SH-SY5Y (cell line): ENCODE data around the gene PAWR.

ENCODE experiments used
- GATA2 ChIP-seq: IDR thresholded peaks from 2 replicates; pipeline ENCODE4 v1.6.1; 2011; ENCODE audit warnings: mild to moderate bottlenecking, low read depth, low read length
- GATA3 ChIP-seq: IDR thresholded peaks from 2 replicates; pipeline ENCODE4 v1.6.1; 2011; ENCODE audit warnings: low read depth, mild to moderate bottlenecking, low read length, moderate library complexity

PAWR gene, protein sequence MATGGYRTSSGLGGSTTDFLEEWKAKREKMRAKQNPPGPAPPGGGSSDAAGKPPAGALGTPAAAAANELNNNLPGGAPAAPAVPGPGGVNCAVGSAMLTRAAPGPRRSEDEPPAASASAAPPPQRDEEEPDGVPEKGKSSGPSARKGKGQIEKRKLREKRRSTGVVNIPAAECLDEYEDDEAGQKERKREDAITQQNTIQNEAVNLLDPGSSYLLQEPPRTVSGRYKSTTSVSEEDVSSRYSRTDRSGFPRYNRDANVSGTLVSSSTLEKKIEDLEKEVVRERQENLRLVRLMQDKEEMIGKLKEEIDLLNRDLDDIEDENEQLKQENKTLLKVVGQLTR

DNA sequence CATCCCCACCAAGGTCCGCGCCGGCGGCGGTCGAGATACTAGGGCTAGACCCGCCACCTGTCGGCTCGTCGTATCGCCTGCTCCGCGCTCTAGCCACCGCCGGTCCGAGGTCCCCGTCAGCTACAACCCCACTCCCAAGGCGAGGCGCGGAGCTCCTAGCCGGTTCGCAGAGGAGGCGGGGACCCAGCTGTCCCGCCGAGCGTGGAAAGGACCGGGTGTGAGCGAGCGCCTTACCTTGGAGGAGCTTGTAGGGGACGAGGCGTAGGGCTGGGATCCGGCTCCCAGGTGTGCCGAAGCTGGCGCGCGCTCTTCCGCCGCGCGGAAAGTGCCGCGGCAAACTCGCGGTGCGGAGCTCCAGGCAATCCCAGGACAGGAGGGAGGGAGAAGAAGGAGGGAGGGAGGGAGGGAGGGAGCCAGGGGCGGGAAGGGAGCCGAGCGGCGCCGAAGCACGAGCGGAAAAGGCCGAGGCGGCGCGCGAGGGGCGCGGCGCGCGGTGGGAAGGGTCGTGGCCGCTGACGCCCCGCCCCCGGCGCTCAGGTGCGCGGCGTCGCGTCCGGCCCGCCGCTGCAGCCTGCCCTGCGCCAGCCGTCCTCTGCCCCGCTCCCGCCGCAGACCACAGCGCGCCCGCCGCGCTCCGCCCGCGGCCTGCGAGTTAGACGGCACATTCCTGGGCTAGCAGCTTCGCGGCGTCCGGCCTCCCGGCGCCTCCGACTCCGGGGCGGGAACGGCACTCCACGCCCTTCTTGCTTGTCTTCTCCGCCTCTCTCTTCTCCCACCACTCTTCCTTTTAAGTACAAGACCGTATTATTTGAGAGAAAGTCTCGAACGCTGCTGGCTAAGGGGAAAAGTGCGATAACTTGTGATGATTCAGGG, at the start of gene PAWR:
TSS of gene PAWR (minus strand) at position 327 of the 873 bp plus-strand sequence. CDS start 720 bp downstream, outside the sequence.
- TF ChIP-seq GATA3 (no peak), GATA2 (no peak)

DNA sequence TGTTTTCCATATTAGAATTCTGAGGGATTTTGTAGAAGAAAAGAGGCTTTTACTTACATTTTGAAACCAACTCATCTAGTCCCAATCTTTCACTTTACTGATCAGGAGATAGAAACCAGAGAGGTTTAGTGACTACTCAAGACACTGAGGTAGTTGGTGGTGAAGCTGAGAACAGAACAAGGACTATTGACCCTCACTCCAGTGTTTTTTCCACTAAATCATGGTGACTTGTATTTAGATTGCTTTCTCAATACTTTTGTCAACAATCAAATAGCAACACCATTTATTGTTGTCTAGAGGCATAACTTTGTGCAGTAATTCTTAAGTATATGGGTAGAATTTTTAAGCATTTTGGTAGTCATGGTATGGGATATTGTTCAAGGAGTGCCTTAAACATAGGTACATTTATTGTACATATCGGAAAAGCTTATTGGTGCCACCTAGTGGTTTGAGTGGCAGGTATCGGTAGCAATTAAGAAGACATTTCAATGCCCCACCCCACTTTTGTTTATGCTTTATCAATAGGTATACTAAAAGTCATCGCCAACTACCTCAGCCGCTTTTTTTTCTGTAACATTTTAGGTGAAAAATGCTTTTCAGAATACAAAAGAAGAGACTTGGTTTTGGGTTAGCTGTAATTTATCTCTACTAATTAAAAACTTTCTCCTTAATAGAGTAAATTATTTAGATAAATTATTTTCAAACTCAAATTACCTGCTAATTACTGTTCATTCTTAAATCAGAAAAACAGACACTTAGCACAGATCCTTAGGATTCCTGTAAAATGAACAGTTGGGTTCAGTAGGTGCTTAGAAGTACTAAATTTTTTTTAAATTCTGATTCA, 47.3 kb upstream of the PAWR start:
- TF ChIP-seq GATA3 (no peak), GATA2 (no peak)

DNA sequence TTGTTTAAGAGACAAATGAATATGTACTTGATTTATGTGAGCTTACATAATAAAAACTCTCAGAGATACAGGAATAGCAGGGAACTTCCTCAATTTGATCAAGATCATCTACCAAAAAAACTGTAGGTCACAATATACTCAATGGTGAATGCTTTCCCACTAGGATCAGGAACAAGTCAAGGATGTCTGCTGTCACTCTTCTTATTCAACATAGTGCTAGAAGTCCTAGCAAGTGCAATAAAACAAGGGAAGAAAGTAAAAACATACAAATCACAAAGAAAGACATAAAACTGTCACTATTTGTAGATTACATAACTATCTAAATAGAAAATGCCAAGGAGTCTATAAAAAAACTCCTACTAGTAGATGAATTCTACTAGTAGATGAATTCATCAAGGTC, 41.9 kb upstream of the PAWR start:
- no peak for TF ChIP-seq GATA2
- TF ChIP-seq GATA3, result no peak

DNA sequence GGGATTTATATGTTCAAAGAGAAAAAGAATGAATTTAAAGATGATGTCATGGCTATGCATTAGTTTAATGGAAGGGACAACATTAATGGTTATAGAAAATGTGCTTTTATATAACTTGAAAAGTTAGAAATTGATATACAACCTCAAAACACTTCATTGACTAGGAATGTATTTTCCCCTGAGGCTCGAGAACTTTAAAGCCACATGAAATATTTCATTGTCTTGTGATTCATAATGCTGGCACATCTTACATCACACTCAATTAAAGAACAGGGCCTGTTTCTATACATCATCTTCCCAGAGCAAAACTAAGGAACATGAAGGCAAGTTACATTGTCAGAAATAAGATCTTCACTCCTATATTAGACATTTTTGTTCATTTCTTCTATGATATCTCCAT, 35.2 kb upstream of the PAWR start:
- TF ChIP-seq GATA3 (no peak), GATA2 (no peak)

DNA sequence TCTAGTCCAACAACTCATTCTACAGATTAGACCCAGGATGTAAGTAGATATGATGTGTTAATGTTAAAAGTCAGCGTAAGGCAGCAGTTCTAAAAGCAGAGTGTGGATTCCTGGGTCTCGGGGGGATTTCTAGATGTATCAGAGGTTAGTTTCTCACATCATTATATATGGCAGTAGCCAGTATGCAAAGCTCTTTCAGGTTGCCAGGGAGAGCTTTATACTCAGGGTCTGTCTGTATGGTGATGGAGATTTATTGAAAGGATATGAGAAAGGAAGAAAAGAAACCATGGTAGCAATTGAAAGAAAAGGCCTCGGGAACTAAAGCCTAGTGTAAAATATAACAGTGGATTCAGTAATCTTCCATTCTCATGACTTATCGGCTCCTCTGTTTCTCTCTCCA, 26.2 kb upstream of the PAWR start:
- no peak for TF ChIP-seq GATA2
- TF ChIP-seq GATA3, result no peak

DNA sequence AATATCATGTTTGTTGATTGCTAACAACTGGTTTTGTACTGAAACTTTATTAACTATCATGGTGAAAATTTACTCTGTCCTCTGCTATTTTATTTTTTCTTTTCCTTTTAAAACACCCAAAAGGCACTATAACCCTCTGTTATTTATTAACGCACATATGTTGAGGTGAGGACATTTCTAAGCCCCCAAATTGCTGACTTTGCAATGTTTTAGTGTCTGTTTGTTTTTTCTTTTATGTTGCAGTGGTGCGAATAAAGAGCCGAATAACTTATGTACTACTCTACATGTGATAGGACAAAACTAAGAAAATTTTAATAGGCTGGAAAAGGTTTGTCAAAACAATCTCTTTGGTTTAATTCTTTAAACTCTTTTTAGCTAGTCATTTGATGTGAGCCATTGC, 24.5 kb upstream of the PAWR start:
- TF ChIP-seq GATA3 (no peak), GATA2 (no peak)

DNA sequence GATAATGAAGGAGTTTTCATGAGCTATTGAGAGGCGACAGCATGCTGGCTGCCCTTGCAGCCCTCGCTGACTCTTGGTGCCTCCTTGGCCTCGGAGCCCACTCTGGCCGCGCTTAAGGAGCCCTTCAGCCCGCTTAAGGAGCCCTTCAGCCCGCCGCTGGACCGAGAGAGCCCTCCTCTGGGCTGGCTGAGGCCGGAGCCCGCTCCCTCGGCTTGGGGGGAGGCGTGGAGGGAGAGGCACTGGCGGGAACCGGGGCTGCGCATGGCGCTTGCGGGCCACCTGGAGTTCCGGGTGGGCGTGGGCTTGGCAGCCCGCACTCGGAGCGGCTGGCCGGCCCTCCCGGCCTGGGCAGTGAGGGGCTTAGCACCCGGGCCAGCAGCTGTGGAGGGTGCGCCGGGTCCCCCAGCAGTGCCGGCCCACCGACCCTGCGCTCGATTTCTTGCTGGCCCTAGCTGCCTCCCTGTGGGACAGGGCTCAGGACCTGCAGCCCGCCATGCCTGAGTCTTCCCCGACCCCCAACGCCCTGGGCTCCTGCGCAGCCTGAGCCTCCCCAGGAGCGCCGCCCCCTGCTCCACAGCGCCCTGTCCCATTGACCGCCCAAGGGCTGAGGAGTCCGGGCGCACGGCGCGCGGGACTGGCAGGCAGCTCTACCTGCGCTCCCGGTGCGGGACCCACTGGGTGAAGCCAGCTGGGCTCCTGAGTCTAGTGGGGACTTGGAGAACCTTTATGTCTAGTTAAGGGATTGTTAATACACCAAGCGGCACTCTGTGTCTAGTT, 20.1 kb upstream of the PAWR start:
- no peak for TF ChIP-seq GATA2
- TF ChIP-seq GATA3, result no peak

DNA sequence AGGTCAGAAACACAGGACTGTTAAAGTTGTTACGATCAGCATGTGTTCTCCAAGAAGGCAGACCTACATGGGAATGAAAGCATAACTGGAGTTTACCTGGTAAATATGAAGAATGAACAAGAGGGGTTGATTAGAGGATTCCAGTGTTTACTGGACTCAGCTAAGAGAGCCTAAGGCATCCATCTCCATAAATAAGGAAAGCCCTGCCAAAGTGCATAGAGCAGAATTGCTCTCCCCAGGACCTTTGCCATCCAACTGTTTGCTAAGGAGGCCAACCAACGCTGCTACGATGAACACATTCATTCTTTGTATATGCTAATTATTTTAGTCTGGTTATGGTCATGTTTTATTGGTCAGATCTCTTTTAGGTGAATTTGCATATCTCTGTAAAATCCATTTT, 17.1 kb upstream of the PAWR start:
- TF ChIP-seq GATA2 (no peak), GATA3 (no peak)

DNA sequence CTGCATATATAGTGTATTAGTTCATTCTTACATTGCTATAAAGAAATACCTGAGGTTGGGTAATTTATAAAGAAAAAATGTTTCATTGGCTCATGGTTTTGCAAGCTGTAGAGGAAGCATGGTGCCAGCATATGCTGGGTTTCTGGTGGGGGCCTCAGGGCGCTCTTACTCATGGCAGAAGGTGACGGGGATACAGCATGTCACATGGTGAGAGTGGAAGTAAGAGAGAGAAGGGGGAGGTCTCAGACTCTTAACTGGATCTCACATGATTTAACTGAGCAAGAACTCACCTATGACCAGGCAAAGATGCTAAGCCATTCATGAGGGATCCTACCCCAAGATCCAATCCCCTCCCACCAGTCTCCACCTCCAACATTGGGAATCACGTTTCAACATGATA, 15.9 kb upstream of the PAWR start:
- TF ChIP-seq GATA3 (no peak), GATA2 (no peak)

DNA sequence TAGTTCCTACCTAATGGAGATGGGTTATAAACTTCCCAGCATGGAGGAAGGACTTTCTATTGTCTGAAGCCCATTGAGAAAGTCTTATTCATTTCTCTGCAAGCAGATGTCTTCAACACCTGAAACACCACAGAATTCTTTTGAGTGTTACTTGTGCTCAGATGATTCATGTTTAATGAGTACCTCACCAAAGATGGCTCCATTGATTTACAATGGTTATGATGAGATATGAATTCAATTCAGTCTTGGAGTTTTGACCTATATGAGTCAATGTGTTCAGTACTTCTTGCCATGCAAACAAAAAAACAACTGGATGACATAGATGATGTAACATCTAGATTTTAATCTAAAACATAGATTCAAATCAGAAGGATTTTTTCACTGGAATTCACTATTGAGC, 15.4 kb upstream of the PAWR start:
- no peak for TF ChIP-seq GATA3
- no peak for TF ChIP-seq GATA2

DNA sequence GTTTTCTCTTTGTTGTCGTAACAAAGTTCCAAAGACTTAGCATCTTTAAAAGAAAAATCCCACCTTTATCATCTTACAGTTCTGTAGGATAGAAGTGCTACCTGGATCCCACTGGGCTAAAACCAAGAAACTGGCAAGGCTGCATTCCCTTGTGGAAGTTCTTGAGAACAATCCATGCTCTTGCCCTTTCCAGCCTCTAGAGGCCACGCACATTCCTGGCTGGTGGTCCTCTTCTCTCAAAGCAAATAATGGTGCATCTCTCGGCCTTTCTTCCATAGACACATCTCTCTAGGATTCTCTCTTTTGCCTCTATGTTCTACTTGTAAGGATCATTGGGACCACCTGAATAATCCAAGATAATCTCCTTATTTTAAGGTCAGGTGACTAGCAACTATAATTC, 8.2 kb upstream of the PAWR start:
- TF ChIP-seq GATA2, result no peak
- no peak for TF ChIP-seq GATA3

DNA sequence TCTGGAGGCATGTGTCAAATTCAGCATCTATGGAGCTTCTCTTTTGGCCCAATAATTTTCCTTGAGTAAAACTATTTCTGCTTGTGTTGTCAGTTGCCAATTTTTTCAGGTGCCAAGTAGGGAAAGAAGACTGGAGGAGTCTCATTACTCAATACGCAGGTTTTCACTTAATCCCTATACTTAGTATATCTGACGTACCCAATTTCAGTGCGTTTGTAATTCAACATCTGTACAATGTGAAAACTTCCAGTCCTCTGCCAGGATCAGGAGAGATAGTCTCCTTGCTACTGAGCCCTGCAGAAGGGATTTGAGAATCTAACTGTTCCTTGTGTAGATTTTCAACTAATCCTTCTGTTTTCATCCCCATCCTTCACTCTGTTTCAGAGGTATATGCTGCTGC, 5.7 kb upstream of the PAWR start:
- TF ChIP-seq GATA3 (no peak), GATA2 (no peak)

DNA sequence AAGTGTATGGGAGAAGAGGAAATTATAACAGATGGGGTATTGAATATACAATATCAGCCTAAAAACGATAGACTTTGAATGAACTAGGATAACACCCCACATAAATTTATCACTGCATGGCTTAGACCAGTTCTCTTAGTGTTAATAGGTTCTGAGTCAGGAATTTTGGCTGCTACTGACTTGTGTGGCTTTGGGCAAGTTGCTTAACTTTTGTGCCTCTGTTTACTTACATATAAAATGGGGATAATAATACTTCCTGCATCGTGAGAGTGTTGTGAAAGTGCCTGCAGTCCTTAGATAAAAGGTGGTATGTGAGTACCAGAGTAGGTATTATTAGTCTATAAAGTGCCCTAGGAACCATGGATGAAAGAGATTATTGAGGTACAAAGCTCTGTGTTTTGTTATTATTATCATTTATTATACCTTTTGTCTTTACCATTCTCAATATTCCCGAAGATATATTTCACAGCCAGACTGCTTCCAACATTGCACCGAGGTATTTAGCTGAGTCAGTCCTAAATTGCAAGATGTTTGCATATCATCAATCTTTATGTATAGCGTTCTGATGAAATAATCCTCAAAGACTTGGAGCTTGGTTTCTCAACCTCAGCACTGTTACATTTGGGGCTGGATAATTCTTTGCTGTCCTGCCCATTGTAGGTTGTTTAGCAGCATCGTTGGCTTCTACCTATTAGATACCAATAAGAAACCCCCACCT, 2.3 kb upstream of the PAWR start:
- TF ChIP-seq GATA3, result no peak
- no peak for TF ChIP-seq GATA2
